T-helper 1 cell treated with Interleukin-12 subunit alpha and Interleukin-12 subunit beta and Interleukin-4 antibody, amounts not matched to agents 30 μg/mL and 1 μg/mL, for 36 hours (primary cell): Measurements from ENCODE around the gene CLINT1.
A peak's percentile ranks its signal among the peaks of the same experiment; 100 is the strongest.

ENCODE experiments used
- H3K27ac Mint-ChIP-seq: one replicate; pipeline ENCODE4 v1.8.0; 2021; ENCODE audit warnings: mild to moderate bottlenecking, mixed read lengths
- H3K27me3 Mint-ChIP-seq: one replicate; pipeline ENCODE4 v1.8.0; 2021; ENCODE audit warnings: low read depth, mixed read lengths
- H3K36me3 Mint-ChIP-seq: one replicate; pipeline ENCODE4 v1.8.0; 2021; ENCODE audit warnings: low read depth, mixed read lengths
- H3K4me1 Mint-ChIP-seq: one replicate; pipeline ENCODE4 v1.8.0; 2021; ENCODE audit warnings: low read depth, mixed read lengths
- H3K4me3 Mint-ChIP-seq: one replicate; pipeline ENCODE4 v1.8.0; 2021; ENCODE audit warnings: mild to moderate bottlenecking, moderate library complexity, mixed read lengths
- H3K9me3 Mint-ChIP-seq: one replicate; pipeline ENCODE4 v1.8.0; 2021; ENCODE audit warnings: mixed read lengths

Gene CLINT1

GRCh38 chr5:157845914-157846598, 12.9 kb downstream of the CLINT1 start:
- Mint-ChIP-seq H3K9me3 (no peaks in the 10 kb centered on the region), H3K36me3 (peaks cover 11% of the 10 kb centered on the region), H3K27ac (no peak overlapping the region)

DNA sequence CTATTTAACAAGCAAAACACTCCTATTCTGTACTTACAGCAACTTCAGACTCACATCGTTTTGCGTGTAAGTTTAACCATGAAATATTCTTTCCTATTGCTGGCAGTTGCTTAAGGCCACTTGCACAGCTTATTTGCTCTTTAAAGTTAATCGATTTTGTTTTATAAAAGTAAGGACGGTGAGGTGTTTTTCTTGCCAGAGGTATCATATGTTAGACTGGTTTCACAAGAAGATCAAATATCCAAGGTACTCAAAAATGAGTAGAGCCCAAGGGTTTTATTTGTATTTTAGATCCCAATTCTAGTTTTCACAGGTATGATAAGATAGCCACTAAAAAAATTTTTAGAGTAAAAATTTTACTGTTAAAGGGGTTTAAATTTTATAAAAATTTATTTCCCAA, 16.2 kb downstream of the CLINT1 start:
- H3K9me3 Mint-ChIP-seq = no peaks in the 10 kb centered on the region
- no peaks in the 10 kb centered on the region for H3K27me3 Mint-ChIP-seq
- H3K27ac Mint-ChIP-seq = no peak overlapping the region
- H3K4me3 Mint-ChIP-seq = no peak overlapping the region
- peaks cover 7% of the 10 kb centered on the region for H3K4me1 Mint-ChIP-seq
- peaks cover 9% of the 10 kb centered on the region for H3K36me3 Mint-ChIP-seq

More at GRCh38 chr5:157845914-157846598, 12.9 kb downstream of the CLINT1 start:
- H3K27me3 Mint-ChIP-seq = no peaks in the 10 kb centered on the region
- peaks cover 10% of the 10 kb centered on the region for H3K4me1 Mint-ChIP-seq
- H3K4me3 Mint-ChIP-seq = no peak overlapping the region

- H3K27ac Mint-ChIP-seq = no peak overlapping the region
- peaks cover 7% of the 10 kb centered on the region for H3K4me1 Mint-ChIP-seq
- H3K4me3 Mint-ChIP-seq = no peak overlapping the region
- H3K36me3 Mint-ChIP-seq = peaks cover 9% of the 10 kb centered on the region
- H3K27me3 Mint-ChIP-seq = no peaks in the 10 kb centered on the region
- no peaks in the 10 kb centered on the region for H3K9me3 Mint-ChIP-seq
These were observed 16.8 kb downstream of the CLINT1 start for GRCh38 chr5:157842185-157842584.

GRCh38 chr5:157839157-157839795, 19.7 kb downstream of the CLINT1 start:
- Mint-ChIP-seq H3K4me3 (no peak overlapping the region), H3K36me3 (peaks cover 3% of the 10 kb centered on the region), H3K27me3 (no peaks in the 10 kb centered on the region), H3K4me1 (peaks cover 7% of the 10 kb centered on the region), H3K9me3 (no peaks in the 10 kb centered on the region), H3K27ac (no peak overlapping the region)

GRCh38 chr5:157836121-157836753, 22.7 kb downstream of the CLINT1 start:
- H3K4me1 Mint-ChIP-seq = peaks cover 8% of the 10 kb centered on the region
- H3K27ac Mint-ChIP-seq = no peak overlapping the region
- H3K9me3 Mint-ChIP-seq = no peaks in the 10 kb centered on the region
- H3K4me3 Mint-ChIP-seq = no peak overlapping the region
- H3K36me3 Mint-ChIP-seq = peaks cover 3% of the 10 kb centered on the region
- H3K27me3 Mint-ChIP-seq = no peaks in the 10 kb centered on the region

GRCh38 chr5:157835041-157835440, 23.9 kb downstream of the CLINT1 start:
- Mint-ChIP-seq H3K27ac (no peak overlapping the region), H3K4me1 (peaks cover 8% of the 10 kb centered on the region), H3K27me3 (no peaks in the 10 kb centered on the region), H3K36me3 (no peaks in the 10 kb centered on the region), H3K9me3 (no peaks in the 10 kb centered on the region), H3K4me3 (no peak overlapping the region)

DNA sequence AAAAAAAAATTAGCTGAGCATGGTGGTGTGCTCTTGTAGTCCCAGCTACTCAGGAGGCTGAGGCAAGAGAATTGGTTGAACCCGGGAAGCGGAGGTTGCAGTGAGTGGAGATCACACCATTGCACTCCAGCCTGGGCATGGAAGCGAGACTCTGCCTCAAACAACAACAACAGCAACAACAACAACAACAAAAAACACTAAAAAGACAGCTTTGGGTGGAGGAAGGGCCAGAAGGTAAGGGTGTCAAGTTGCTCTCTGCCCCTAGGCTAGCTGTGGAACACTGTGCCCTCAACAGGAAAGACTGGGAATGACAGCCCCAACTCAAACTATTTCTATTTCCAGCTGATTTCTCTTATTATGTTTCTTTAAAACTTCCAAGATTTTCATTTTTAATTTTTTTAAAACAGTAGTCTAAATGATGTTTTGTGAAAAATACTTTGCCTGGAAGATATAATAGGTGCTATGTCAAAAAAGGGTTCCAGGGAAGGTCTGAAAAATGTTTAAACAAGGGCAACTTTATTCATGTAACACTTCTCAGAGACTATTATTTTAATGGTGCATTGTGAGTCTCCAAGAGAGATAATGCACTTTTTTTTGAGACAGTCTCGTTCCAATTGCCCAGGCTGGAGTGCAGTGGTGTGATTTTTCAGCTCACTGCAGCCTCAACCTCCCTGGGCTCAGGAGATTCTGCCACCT, 29.9 kb downstream of the CLINT1 start:
- H3K27me3 Mint-ChIP-seq = no peaks in the 10 kb centered on the region
- no peak overlapping the region for H3K27ac Mint-ChIP-seq
- no peak overlapping the region for H3K4me3 Mint-ChIP-seq
- no peaks in the 10 kb centered on the region for H3K36me3 Mint-ChIP-seq
- no peaks in the 10 kb centered on the region for H3K9me3 Mint-ChIP-seq
- H3K4me1 Mint-ChIP-seq = peaks cover 15% of the 10 kb centered on the region

DNA sequence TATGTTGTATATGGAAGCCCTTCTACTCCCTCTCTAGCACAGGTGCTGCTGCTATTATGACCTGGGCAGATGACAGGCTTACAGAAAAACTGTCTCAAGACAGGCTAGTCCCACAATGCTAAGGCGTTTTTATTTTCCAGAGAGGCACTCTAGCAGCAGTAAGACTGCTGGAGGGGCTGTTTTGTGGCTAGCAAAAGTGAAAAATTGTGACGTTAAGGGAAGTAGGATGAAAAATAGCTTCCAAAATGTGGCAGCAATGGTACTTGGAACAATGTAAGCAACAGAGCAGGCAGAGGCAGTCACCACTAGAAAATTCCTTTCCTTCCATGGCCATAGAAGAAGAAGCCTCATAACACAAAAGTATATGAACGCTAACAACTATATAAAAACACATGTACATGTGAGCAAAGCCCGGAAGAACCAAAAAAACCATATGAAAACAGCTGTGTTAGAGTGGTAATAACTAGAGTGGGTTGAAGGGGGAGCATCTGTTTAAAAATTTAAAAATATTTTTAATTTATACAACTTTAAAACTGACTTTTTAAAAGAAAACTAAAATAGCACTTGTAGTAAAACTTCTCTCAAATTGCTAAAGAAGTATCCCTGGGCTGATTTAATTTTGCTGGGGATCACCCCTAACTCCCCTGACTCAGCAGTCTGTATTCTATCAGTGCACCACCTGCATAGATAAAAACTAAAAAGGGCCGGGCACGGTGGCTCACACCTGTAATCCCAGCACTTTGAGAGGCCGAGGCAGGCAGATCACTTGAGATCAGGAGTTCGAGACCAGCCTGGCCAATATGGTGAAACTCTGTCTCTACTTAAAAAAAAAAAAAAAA, 30.6 kb downstream of the CLINT1 start:
- H3K4me3 Mint-ChIP-seq = no peak overlapping the region
- H3K9me3 Mint-ChIP-seq = no peaks in the 10 kb centered on the region
- no peaks in the 10 kb centered on the region for H3K36me3 Mint-ChIP-seq
- no peaks in the 10 kb centered on the region for H3K27me3 Mint-ChIP-seq
- H3K27ac Mint-ChIP-seq = no peak overlapping the region
- H3K4me1 Mint-ChIP-seq = peaks cover 15% of the 10 kb centered on the region

GRCh38 chr5:157827423-157827822, 31.5 kb downstream of the CLINT1 start:
- H3K4me3 Mint-ChIP-seq = no peak overlapping the region
- no peaks in the 10 kb centered on the region for H3K9me3 Mint-ChIP-seq
- peaks cover 12% of the 10 kb centered on the region for H3K4me1 Mint-ChIP-seq
- H3K27ac Mint-ChIP-seq = no peak overlapping the region
- H3K27me3 Mint-ChIP-seq = no peaks in the 10 kb centered on the region
- no peaks in the 10 kb centered on the region for H3K36me3 Mint-ChIP-seq

DNA sequence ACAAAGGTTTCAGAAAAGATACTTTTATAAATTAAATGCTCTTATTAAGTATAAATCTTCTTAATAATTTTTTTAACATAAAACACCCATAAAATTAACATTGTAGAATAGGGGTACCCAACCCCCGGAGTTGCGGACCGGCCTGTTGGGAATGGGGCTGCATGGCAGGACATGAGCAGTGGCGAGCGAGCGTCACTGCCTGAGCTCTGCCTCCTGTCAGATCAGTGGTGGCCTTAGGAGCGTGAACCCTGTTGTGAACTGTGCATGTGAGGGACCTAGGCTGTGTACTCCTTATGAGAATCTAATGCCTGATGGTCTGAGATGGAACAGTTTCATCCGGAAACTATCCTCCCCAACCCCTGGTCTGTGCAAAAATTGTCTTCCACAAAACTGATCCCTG, 35.3 kb downstream of the CLINT1 start:
- peaks cover 21% of the 10 kb centered on the region for H3K4me1 Mint-ChIP-seq
- H3K9me3 Mint-ChIP-seq = no peaks in the 10 kb centered on the region
- H3K4me3 Mint-ChIP-seq = no peak overlapping the region
- H3K27me3 Mint-ChIP-seq = no peaks in the 10 kb centered on the region
- no peaks in the 10 kb centered on the region for H3K36me3 Mint-ChIP-seq
- no peak overlapping the region for H3K27ac Mint-ChIP-seq

DNA sequence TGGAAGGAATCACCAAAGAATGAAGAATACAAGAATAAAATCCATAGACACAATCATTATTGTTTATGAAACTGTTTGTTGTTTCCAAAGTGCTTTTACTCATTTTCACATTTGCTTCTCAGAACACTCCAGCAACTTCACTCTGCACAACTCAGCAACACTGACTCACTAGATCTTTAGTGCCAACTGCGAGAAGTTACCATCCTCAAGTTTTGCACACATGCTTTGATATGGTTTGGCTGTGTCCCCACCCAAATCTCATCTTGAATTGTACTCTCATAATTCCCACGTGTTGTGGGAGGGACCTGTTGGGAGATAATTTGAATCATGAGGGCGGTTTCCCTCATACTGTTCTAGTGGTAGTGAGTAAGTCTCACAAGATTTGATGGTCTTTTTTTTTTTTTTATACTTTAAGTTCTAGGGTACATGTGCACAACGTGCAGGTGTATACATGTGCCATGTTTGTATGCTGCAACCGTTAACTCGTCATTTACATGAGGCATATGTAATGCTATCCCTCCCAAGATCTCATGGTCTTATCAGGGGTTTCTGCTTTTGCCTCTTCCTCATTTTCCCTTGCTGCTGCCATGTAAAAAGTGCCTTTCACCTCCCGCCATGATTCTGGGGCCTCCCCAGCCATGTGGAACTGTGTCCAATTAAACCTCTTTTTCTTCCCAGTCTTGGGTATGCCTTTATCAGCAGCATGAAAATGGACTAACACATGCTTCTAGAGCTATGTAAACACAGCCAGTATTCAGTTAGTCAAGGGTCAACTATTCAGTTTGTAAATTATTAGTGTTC, 36.9 kb downstream of the CLINT1 start:
- H3K4me3 Mint-ChIP-seq = no peak overlapping the region
- H3K27ac Mint-ChIP-seq = no peak overlapping the region
- H3K27me3 Mint-ChIP-seq = no peaks in the 10 kb centered on the region
- no peaks in the 10 kb centered on the region for H3K36me3 Mint-ChIP-seq
- no peaks in the 10 kb centered on the region for H3K9me3 Mint-ChIP-seq
- H3K4me1 Mint-ChIP-seq = peaks cover 15% of the 10 kb centered on the region

- peaks cover 15% of the 10 kb centered on the region for H3K4me1 Mint-ChIP-seq
- H3K4me3 Mint-ChIP-seq = no peak overlapping the region
- no peak overlapping the region for H3K27ac Mint-ChIP-seq
- peaks cover 1% of the 10 kb centered on the region for H3K36me3 Mint-ChIP-seq
- H3K9me3 Mint-ChIP-seq = no peaks in the 10 kb centered on the region
- no peaks in the 10 kb centered on the region for H3K27me3 Mint-ChIP-seq
These were observed 37.5 kb downstream of the CLINT1 start for GRCh38 chr5:157821405-157821804.

DNA sequence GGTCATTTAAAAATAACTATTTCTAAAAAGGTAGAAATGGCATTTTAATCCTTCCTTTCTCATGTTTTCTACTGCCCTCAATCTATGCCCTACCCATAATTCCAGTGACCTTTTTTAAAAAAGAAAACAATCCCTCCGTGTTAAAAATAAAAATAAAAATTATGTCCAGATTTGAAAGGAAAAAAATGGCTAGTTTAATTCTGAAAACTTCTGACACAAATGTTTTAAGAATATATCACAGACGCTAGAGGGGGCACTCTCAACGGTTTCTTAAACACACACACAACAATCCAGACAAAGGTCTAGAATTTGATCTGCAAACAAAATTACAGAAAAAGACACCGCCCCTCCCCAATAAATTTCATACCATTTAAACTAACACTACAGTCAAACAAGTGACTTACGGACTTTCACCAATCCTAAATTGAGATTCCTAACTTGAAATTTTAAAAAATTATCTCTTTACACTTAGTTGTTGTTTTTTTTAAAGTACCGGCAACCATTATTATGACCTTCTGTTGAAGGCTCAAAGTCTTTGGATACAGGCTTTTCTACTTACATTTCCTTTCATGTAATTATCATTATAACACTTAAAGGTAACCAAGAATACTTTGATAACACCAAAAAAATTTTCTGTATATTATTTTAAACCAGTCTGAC, 38.2 kb downstream of the CLINT1 start:
- Mint-ChIP-seq H3K36me3 (peaks cover 1% of the 10 kb centered on the region), H3K27ac (peak overlapping the region; percentile 16), H3K27me3 (no peaks in the 10 kb centered on the region), H3K4me3 (no peak overlapping the region), H3K9me3 (no peaks in the 10 kb centered on the region), H3K4me1 (peaks cover 14% of the 10 kb centered on the region)
